Uterus (tissue), 4 donors: Measurements from ENCODE around the gene ACSM4. TPM values are rescaled to one million over a fixed set of nuclear protein-coding genes. Genes with fewer than 3 reads are reported as not detected.
"Not testable (repeated sequence)": the region's sequence is repeated elsewhere in the genome, so short reads cannot be mapped to it uniquely, and the experiment has no call there.

ENCODE experiments used
- DNase-seq, 2 donors: peaks; one replicate each; pipeline ENCODE4 v3.0.0-alpha.2; 2019 to 2020
- H3K27ac ChIP-seq, 2 donors: fragments of 200-600 bp; sonication (generic); 1 replicate in 1 of 2; 2 replicates in 1 of 2; pipeline ENCODE4 v1.5.1; 2016 to 2018
- H3K27me3 ChIP-seq, 2 donors: fragments of 200-600 bp; sonication (generic); one replicate each; pipeline ENCODE4 v1.5.1; 2018 to 2019; ENCODE audit warnings: control low read depth in 1 of 2
- H3K36me3 ChIP-seq, 2 donors: fragments of 200-600 bp; sonication (generic); one replicate each; pipeline ENCODE4 v1.5.1; 2019; ENCODE audit warnings: control low read depth in 1 of 2
- H3K4me1 ChIP-seq, 2 donors: fragments of 200-600 bp; sonication (generic); one replicate each; pipeline ENCODE4 v1.5.1; 2018 to 2019; ENCODE audit warnings: control low read depth in 1 of 2
- H3K4me3 ChIP-seq, 2 donors: fragments of 200-600 bp; sonication (generic); 1 replicate in 1 of 2; 2 replicates in 1 of 2; pipeline ENCODE4 v1.5.1; 2018 to 2019; ENCODE audit warnings: mild to moderate bottlenecking in 1 of 2
- H3K9me3 ChIP-seq, 2 donors: fragments of 200-600 bp; sonication (generic); one replicate each; pipeline ENCODE4 v1.5.1; 2019; ENCODE audit warnings: control low read depth in 1 of 2
- CTCF ChIP-seq, 4 experiments: fragments of 200-600 bp in 2 of 4; fragments of 450-650 bp in 2 of 4; sonication (generic) in 2 of 4; IDR thresholded peaks; one replicate each; pipeline ENCODE4 v1.5.1; 2016 to 2019; ENCODE audit warnings: antibody characterized with exemption in 4 of 4, mild to moderate bottlenecking in 2 of 4, moderate library complexity in 1 of 4
- POLR2A ChIP-seq, 2 donors: fragments of 450-650 bp; IDR thresholded peaks; one replicate each; pipeline ENCODE4 v1.6.1; 2016; ENCODE audit warnings: antibody characterized with exemption in 2 of 2, mild to moderate bottlenecking in 1 of 2, moderate library complexity in 1 of 2
- intact Hi-C: fragments of 100-400 bp; cut with DNase I; formaldehyde crosslinking; loops from one replicate; pipeline ENCODE4 v1.15.1; 2023; ENCODE audit warnings: low total_unique reads
- total RNA-seq, 4 donors: library from RNA; depleted of rRNA in 3 of 4; stranded (reverse); fragments of >200 nt in 3 of 4; gene quantifications; one replicate each; pipeline versions ENCODE4 v1.1.0 to v1.2.4, GENCODE V29; 2014 to 2023
- donor health status: DM: yes; HTN: yes; CAD: no.

ACSM4 gene
- total RNA-seq, 4 donors from 2014 or later = not detected

- DNase-seq = no peak
- intact Hi-C loops = no loop called here
- no peak for TF ChIP-seq CTCF (IDR thresholded peaks at IDR 0.05)
- no peak for TF ChIP-seq POLR2A (IDR thresholded peaks at IDR 0.05)
- H3K36me3 ChIP-seq = no peaks in the 10 kb centered on the region
- no peaks in the 10 kb centered on the region for H3K9me3 ChIP-seq
- no peak overlapping the region for H3K27ac ChIP-seq
- H3K4me3 ChIP-seq = no peak overlapping the region
- no peaks in the 10 kb centered on the region for H3K27me3 ChIP-seq
- no peaks in the 10 kb centered on the region for H3K4me1 ChIP-seq
Measured at GRCh38 chr12:7327918-7328317, 24.0 kb downstream of the ACSM4 start.

- intact Hi-C loops, H3K4me3 ChIP-seq, H3K36me3 ChIP-seq: not testable (repeated sequence)
Measured at GRCh38 chr12:7337790-7338189, 33.9 kb downstream of the ACSM4 start.

GRCh38 chr12:7339675-7340074 lies 35.8 kb downstream of the ACSM4 start:
- intact Hi-C loops = no loop called here
- no peak for DNase-seq
- no peaks in the 10 kb centered on the region for H3K27me3 ChIP-seq
- no peaks in the 10 kb centered on the region for H3K9me3 ChIP-seq
- H3K27ac ChIP-seq = no peak overlapping the region
- H3K4me3 ChIP-seq = no peak overlapping the region
- H3K36me3 ChIP-seq = no peaks in the 10 kb centered on the region
- H3K4me1 ChIP-seq = no peaks in the 10 kb centered on the region
- TF ChIP-seq POLR2A (IDR thresholded peaks at IDR 0.05) (no peak), CTCF (IDR thresholded peaks at IDR 0.05) (no peak)

More at GRCh38 chr12:7337790-7338189, 33.9 kb downstream of the ACSM4 start:
- not testable (repeated sequence) for DNase-seq, H3K27me3 ChIP-seq, H3K4me1 ChIP-seq, H3K27ac ChIP-seq, H3K9me3 ChIP-seq

- Histone ChIP-seq H3K27ac (no peak overlapping the region), H3K4me1 (no peaks in the 10 kb centered on the region), H3K36me3 (no peaks in the 10 kb centered on the region), H3K4me3 (no peak overlapping the region), H3K27me3 (no peaks in the 10 kb centered on the region), H3K9me3 (no peaks in the 10 kb centered on the region)
- intact Hi-C loops = no loop called here
- DNase-seq = no peak
- TF ChIP-seq CTCF (IDR thresholded peaks at IDR 0.05) = no peak
- TF ChIP-seq POLR2A (IDR thresholded peaks at IDR 0.05) = no peak
Measured at GRCh38 chr12:7344833-7345606, 41.1 kb downstream of the ACSM4 start.

- Histone ChIP-seq H3K4me3 (no peak overlapping the region), H3K27me3 (no peaks in the 10 kb centered on the region), H3K27ac (no peak overlapping the region), H3K9me3 (no peaks in the 10 kb centered on the region), H3K36me3 (no peaks in the 10 kb centered on the region), H3K4me1 (no peaks in the 10 kb centered on the region)
- intact Hi-C loops = no loop called here
- TF ChIP-seq CTCF (IDR thresholded peaks at IDR 0.05) = no peak
- no peak for DNase-seq
Measured at GRCh38 chr12:7346551-7347225, 42.8 kb downstream of the ACSM4 start.
